Stomach (tissue), 4 donors: ENCODE results near the gene SLC38A3.

ENCODE experiments used
- POLR2AphosphoS5 ChIP-seq, 3 donors: sonication (generic); formaldehyde crosslinking; IDR thresholded peaks; one replicate each; pipeline ENCODE4 v1.6.1; 2016; ENCODE audit warnings: antibody characterized with exemption in 3 of 3
- TF ChIP-seq, protein P1 (sequence below), 7 experiments: fragments of 450-650 bp in 4 of 7; fragments of 200-600 bp in 3 of 7; sonication (generic) in 3 of 7; IDR thresholded peaks; one replicate each; pipeline ENCODE4 v1.5.1; 2016 to 2019; ENCODE audit warnings: antibody characterized with exemption in 7 of 7, control low read depth in 2 of 7, mild to moderate bottlenecking in 1 of 7

DNA sequence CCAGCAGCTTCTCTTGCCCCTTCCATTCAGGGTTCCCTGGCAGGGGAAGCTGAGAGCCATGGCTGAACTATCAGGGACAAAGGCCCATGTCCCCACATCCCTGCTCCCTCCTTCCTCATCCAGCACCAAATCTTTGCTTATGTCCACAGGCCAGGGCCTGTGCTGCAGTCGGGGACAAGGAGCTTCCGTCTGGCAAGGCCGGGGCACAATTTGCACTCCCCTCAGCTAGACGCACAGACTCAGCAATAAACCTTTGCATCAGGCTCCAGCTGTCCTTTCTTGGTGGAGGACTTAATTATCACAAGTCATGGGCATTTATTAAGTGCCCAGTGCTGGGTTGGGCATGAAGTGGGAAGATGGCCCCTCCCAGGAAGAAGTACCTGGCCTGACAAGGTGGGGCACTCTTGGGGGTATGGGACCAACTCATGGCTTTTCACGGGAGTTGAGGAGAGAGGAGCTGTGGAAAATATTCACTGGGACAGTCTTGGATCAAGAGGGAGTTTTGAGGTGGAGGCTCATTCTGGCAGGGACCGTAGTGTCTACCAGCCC lies 8.7 kb upstream of the SLC38A3 start:
- TF ChIP-seq, protein P1, sequence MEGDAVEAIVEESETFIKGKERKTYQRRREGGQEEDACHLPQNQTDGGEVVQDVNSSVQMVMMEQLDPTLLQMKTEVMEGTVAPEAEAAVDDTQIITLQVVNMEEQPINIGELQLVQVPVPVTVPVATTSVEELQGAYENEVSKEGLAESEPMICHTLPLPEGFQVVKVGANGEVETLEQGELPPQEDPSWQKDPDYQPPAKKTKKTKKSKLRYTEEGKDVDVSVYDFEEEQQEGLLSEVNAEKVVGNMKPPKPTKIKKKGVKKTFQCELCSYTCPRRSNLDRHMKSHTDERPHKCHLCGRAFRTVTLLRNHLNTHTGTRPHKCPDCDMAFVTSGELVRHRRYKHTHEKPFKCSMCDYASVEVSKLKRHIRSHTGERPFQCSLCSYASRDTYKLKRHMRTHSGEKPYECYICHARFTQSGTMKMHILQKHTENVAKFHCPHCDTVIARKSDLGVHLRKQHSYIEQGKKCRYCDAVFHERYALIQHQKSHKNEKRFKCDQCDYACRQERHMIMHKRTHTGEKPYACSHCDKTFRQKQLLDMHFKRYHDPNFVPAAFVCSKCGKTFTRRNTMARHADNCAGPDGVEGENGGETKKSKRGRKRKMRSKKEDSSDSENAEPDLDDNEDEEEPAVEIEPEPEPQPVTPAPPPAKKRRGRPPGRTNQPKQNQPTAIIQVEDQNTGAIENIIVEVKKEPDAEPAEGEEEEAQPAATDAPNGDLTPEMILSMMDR (IDR thresholded peaks at IDR 0.05): no peak
- TF ChIP-seq POLR2AphosphoS5 (IDR thresholded peaks at IDR 0.05): no peak
